SK-N-SH (cell line): Measurements from ENCODE around the gene ZNF470.

Source experiments
- NFIC ChIP-seq: IDR thresholded peaks from 2 replicates; pipeline ENCODE4 v1.4.0; 2012; ENCODE audit warnings: borderline replicate concordance
- RFX5 ChIP-seq: IDR thresholded peaks from 2 replicates; pipeline ENCODE4 v1.6.1; 2012; ENCODE audit warnings: mild to moderate bottlenecking, improper control_type of control experiment, low read length
- TF ChIP-seq, protein P1 (sequence below): fragments of 200-600 bp; sonication (generic); IDR thresholded peaks from 2 replicates; pipeline ENCODE4 v1.6.1; 2017; ENCODE audit warnings: antibody characterized with exemption, mild to moderate bottlenecking, moderate library complexity

- TF ChIP-seq, protein P1, sequence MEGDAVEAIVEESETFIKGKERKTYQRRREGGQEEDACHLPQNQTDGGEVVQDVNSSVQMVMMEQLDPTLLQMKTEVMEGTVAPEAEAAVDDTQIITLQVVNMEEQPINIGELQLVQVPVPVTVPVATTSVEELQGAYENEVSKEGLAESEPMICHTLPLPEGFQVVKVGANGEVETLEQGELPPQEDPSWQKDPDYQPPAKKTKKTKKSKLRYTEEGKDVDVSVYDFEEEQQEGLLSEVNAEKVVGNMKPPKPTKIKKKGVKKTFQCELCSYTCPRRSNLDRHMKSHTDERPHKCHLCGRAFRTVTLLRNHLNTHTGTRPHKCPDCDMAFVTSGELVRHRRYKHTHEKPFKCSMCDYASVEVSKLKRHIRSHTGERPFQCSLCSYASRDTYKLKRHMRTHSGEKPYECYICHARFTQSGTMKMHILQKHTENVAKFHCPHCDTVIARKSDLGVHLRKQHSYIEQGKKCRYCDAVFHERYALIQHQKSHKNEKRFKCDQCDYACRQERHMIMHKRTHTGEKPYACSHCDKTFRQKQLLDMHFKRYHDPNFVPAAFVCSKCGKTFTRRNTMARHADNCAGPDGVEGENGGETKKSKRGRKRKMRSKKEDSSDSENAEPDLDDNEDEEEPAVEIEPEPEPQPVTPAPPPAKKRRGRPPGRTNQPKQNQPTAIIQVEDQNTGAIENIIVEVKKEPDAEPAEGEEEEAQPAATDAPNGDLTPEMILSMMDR, result no peak
- TF ChIP-seq RFX5, result no peak
- TF ChIP-seq NFIC, result no peak
Observed at GRCh38 chr19:56597696-56598095, 30.4 kb downstream of the ZNF470 start.
